ENCODE data around the gene TLE5. TPM values are rescaled to one million over a fixed set of nuclear protein-coding genes. Genes with fewer than 3 reads are reported as not detected.

The TLE5 gene
- total and polyA plus RNA-seq, 7 donors, result 561 to 714 (median 588) TPM

GRCh38 chr19:3004522-3004921 lies 57.8 kb downstream of the TLE5 start:
- H3K36me3 ChIP-seq, result peaks cover 10 to 70% (median 22%) of the 10 kb centered on the region in 4 donors

DNA sequence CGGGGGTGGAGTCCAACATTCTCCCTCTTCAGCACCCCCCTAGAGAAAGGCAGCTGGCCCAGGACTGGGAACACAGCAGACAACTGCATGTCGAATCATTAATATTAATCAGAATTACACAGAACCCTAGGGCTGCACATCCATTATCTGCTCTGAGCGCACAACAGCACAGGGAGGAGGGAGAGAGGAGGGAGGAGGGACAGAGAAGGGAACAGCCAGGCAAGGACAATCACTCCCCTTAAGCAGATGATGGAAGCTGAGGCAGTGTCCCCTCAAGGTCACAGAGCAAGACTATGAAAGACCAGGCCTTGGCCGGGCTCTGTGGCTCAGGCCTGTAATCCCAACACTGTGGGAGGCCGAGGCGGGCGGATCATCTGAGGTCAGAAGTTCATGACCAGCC lies 59.2 kb downstream of the TLE5 start:
- no peak for TF ChIP-seq EP300 (IDR thresholded peaks at IDR 0.05)
- no peak for TF ChIP-seq POLR2AphosphoS5 (IDR thresholded peaks at IDR 0.05)
- no peak for TF ChIP-seq CTCF (IDR thresholded peaks at IDR 0.05)
- TF ChIP-seq POLR2A (IDR thresholded peaks at IDR 0.05), result no peak
- intact Hi-C loops (cut with DNase I), result no loop called here
- 92% methylated on average over 7 of the region's 7 CpGs for WGBS, 2 donors

More at GRCh38 chr19:3004522-3004921, 57.8 kb downstream of the TLE5 start:
- no peak for DNase-seq
- intact Hi-C loops (cut with DNase I), result no loop called here
- H3K9me3 ChIP-seq, result no peaks in the 10 kb centered on the region
- WGBS, 2 donors, result 80% methylated on average over 4 of the region's 4 CpGs
- no peaks in the 10 kb centered on the region for H3K27me3 ChIP-seq
- no peak overlapping the region for H3K4me3 ChIP-seq
- TF ChIP-seq POLR2A (IDR thresholded peaks at IDR 0.05), result no peak
- no peak for TF ChIP-seq EP300 (IDR thresholded peaks at IDR 0.05)
- TF ChIP-seq CTCF (IDR thresholded peaks at IDR 0.05), result no peak
- no peak for TF ChIP-seq POLR2AphosphoS5 (IDR thresholded peaks at IDR 0.05)
- H3K27ac ChIP-seq, result no peak overlapping the region
- H3K4me1 ChIP-seq, result no peaks in the 10 kb centered on the region

More for the DNA sequence above, 59.2 kb downstream of the TLE5 start:
- no peak for DNase-seq
- Histone ChIP-seq H3K4me3 (no peak overlapping the region), H3K36me3 (peaks cover 7 to 65% (median 14%) of the 10 kb centered on the region in 4 donors), H3K27me3 (no peaks in the 10 kb centered on the region), H3K27ac (no peak overlapping the region), H3K4me1 (no peaks in the 10 kb centered on the region), H3K9me3 (no peaks in the 10 kb centered on the region)

Other genes starting within 250 kb of the TLE5 start
- 1 to 10 TPM; 3.3 to 8.1 (median 4.2) TPM for gene ZNF554, start 242.6 kb downstream of the TLE5 start, total RNA-seq
- gene ZNF554, start 242.6 kb downstream of the TLE5 start, polyA plus RNA-seq, result 1 to 10 TPM; 1.2 to 2.5 (median 2.4) TPM
- gene ZNF555, start 221.0 kb downstream of the TLE5 start, total RNA-seq, result 10 to 100 TPM in 1 of 4 donors, 1 to 10 TPM in 3; 4.3 to 10.3 (median 6.3) TPM
- 1 to 10 TPM in 2 of 3 donors, under 1 TPM in 1; 0.92 to 2.4 (median 2.1) TPM for gene ZNF555, start 221.0 kb downstream of the TLE5 start, polyA plus RNA-seq
- not detected for gene ZNF556, start 195.2 kb downstream of the TLE5 start, total RNA-seq
- gene ZNF556, start 195.2 kb downstream of the TLE5 start, polyA plus RNA-seq, result not detected
- 1 to 10 TPM; 1.4 to 6.1 (median 1.9) TPM for gene ZNF57, start 161.6 kb downstream of the TLE5 start, total RNA-seq
- gene ZNF57, start 161.6 kb downstream of the TLE5 start, polyA plus RNA-seq, result 10 to 100 TPM in 2 of 3 donors, 1 to 10 TPM in 1; 7.1 to 16.8 (median 12.9) TPM
- gene ZNF77, start 117.5 kb downstream of the TLE5 start, total RNA-seq, result 1 to 10 TPM; 3.4 to 8.2 (median 5.3) TPM
- 1 to 10 TPM; 1.8 to 2.7 (median 2.1) TPM for gene ZNF77, start 117.5 kb downstream of the TLE5 start, polyA plus RNA-seq
- gene TLE6, start 84.9 kb downstream of the TLE5 start, total RNA-seq, result under 1 TPM in 3 of 4 donors, not detected in 1; 0.71 to 0.99 (median 0.81) TPM
- 1 to 10 TPM; 1.8 to 7.2 (median 3.0) TPM for gene TLE6, start 84.9 kb downstream of the TLE5 start, polyA plus RNA-seq
- gene TLE2, start 33.2 kb downstream of the TLE5 start, total RNA-seq, result 10 to 100 TPM; 27.8 to 66.5 (median 47.3) TPM
- gene TLE2, start 33.2 kb downstream of the TLE5 start, polyA plus RNA-seq, result 10 to 100 TPM; 10.9 to 20.9 (median 14.4) TPM
- gene GNA11, start 31.9 kb upstream of the TLE5 start, total RNA-seq, result 10 to 100 TPM; 43.2 to 52.5 (median 45.4) TPM
- gene GNA11, start 31.9 kb upstream of the TLE5 start, polyA plus RNA-seq, result 100 to 1,000 TPM in 2 of 3 donors, 10 to 100 TPM in 1; 90.1 to 151 (median 150) TPM
- 1 to 10 TPM in 3 of 4 donors, under 1 TPM in 1; 0.55 to 6.0 (median 4.4) TPM for gene GNA15, start 73.5 kb upstream of the TLE5 start, total RNA-seq
- gene GNA15, start 73.5 kb upstream of the TLE5 start, polyA plus RNA-seq, result 1 to 10 TPM; 4.2 to 5.6 (median 5.1) TPM
- gene S1PR4, start 116.3 kb upstream of the TLE5 start, total RNA-seq, result 1 to 10 TPM in 1 of 4 donors, under 1 TPM in 2, not detected in 1; 0.33 to 1.9 (median 0.36) TPM
- 10 to 100 TPM in 1 of 3 donors, under 1 TPM in 1, not detected in 1; 0.60 to 24.4 TPM for gene S1PR4, start 116.3 kb upstream of the TLE5 start, polyA plus RNA-seq
- 10 to 100 TPM; 12.2 to 23.5 (median 16.0) TPM for gene NCLN, start 123.4 kb upstream of the TLE5 start, total RNA-seq
- gene NCLN, start 123.4 kb upstream of the TLE5 start, polyA plus RNA-seq, result 10 to 100 TPM; 15.0 to 94.7 (median 18.7) TPM
- 1 to 10 TPM in 2 of 4 donors, under 1 TPM in 2; 0.33 to 1.1 (median 0.72) TPM for gene CELF5, start 162.2 kb upstream of the TLE5 start, total RNA-seq
- under 1 TPM in 2 of 3 donors, not detected in 1; under 0.01 to 0.38 TPM for gene CELF5, start 162.2 kb upstream of the TLE5 start, polyA plus RNA-seq

Measured in sigmoid colon (tissue), 7 donors.